Stimulated activated naive CD8-positive, alpha-beta T cell treated with anti-CD3 and anti-CD28 coated beads, Interleukin-15, Interleukin-2, amounts not matched to agents 100 ng/mL and 50 ng/mL, for 24 hours (primary cell): ENCODE results near the gene PPM1H.

Source experiments
- H3K27ac Mint-ChIP-seq: one replicate; pipeline ENCODE4 v1.8.0; 2021; ENCODE audit warnings: mild to moderate bottlenecking, mixed read lengths
- H3K27me3 Mint-ChIP-seq: one replicate; pipeline ENCODE4 v1.8.0; 2021; ENCODE audit warnings: mixed read lengths
- H3K36me3 Mint-ChIP-seq: one replicate; pipeline ENCODE4 v1.8.0; 2021; ENCODE audit warnings: low read depth, mixed read lengths
- H3K4me1 Mint-ChIP-seq: one replicate; pipeline ENCODE4 v1.8.0; 2021; ENCODE audit warnings: low read depth, mixed read lengths
- H3K4me3 Mint-ChIP-seq: one replicate; pipeline ENCODE4 v1.8.0; 2021; ENCODE audit warnings: mild to moderate bottlenecking, mixed read lengths
- H3K9me3 Mint-ChIP-seq: one replicate; pipeline ENCODE4 v1.8.0; 2021; ENCODE audit warnings: mixed read lengths

PPM1H gene

GRCh38 chr12:62602255-62603060 is 332.5 kb downstream of the PPM1H start:
- no peaks in the 10 kb centered on the region for H3K27me3 Mint-ChIP-seq
- H3K9me3 Mint-ChIP-seq: no peaks in the 10 kb centered on the region
- H3K36me3 Mint-ChIP-seq: peaks cover 23% of the 10 kb centered on the region
- peak overlapping the region; percentile 91 for H3K4me3 Mint-ChIP-seq
- peaks cover 51% of the 10 kb centered on the region for H3K4me1 Mint-ChIP-seq
- H3K27ac Mint-ChIP-seq: peak overlapping the region; percentile 98

GRCh38 chr12:62601765-62602164 is 333.2 kb downstream of the PPM1H start:
- Mint-ChIP-seq H3K27ac (peak overlapping the region; percentile 98), H3K27me3 (no peaks in the 10 kb centered on the region), H3K9me3 (no peaks in the 10 kb centered on the region), H3K4me3 (peak overlapping the region; percentile 57), H3K4me1 (peaks cover 47% of the 10 kb centered on the region), H3K36me3 (peaks cover 23% of the 10 kb centered on the region)

- no peaks in the 10 kb centered on the region for H3K27me3 Mint-ChIP-seq
- no peak overlapping the region for H3K27ac Mint-ChIP-seq
- H3K4me3 Mint-ChIP-seq: no peak overlapping the region
- H3K9me3 Mint-ChIP-seq: no peaks in the 10 kb centered on the region
- peaks cover 29% of the 10 kb centered on the region for H3K4me1 Mint-ChIP-seq
- H3K36me3 Mint-ChIP-seq: peaks cover 19% of the 10 kb centered on the region
Measured at GRCh38 chr12:62599854-62600437, 335.0 kb downstream of the PPM1H start.

- Mint-ChIP-seq H3K4me1 (peaks cover 18% of the 10 kb centered on the region), H3K27ac (no peak overlapping the region)
Measured at GRCh38 chr12:62598846-62599245, 336.1 kb downstream of the PPM1H start.

GRCh38 chr12:62597253-62597652 is 337.7 kb downstream of the PPM1H start:
- H3K4me3 Mint-ChIP-seq: no peak overlapping the region
- H3K27me3 Mint-ChIP-seq: no peaks in the 10 kb centered on the region
- no peak overlapping the region for H3K27ac Mint-ChIP-seq
- no peaks in the 10 kb centered on the region for H3K9me3 Mint-ChIP-seq
- peaks cover 16% of the 10 kb centered on the region for H3K4me1 Mint-ChIP-seq
- H3K36me3 Mint-ChIP-seq: peaks cover 14% of the 10 kb centered on the region

More at GRCh38 chr12:62598846-62599245, 336.1 kb downstream of the PPM1H start:
- Mint-ChIP-seq H3K36me3 (peaks cover 12% of the 10 kb centered on the region), H3K27me3 (no peaks in the 10 kb centered on the region), H3K4me3 (no peak overlapping the region), H3K9me3 (no peaks in the 10 kb centered on the region)
